Measurements from ENCODE around the gene KRT5.

- TF ChIP-seq, protein P1, sequence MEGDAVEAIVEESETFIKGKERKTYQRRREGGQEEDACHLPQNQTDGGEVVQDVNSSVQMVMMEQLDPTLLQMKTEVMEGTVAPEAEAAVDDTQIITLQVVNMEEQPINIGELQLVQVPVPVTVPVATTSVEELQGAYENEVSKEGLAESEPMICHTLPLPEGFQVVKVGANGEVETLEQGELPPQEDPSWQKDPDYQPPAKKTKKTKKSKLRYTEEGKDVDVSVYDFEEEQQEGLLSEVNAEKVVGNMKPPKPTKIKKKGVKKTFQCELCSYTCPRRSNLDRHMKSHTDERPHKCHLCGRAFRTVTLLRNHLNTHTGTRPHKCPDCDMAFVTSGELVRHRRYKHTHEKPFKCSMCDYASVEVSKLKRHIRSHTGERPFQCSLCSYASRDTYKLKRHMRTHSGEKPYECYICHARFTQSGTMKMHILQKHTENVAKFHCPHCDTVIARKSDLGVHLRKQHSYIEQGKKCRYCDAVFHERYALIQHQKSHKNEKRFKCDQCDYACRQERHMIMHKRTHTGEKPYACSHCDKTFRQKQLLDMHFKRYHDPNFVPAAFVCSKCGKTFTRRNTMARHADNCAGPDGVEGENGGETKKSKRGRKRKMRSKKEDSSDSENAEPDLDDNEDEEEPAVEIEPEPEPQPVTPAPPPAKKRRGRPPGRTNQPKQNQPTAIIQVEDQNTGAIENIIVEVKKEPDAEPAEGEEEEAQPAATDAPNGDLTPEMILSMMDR (IDR thresholded peaks at IDR 0.05): no peak
- no peak for TF ChIP-seq POLR2A (IDR thresholded peaks at IDR 0.05)
Measured at GRCh38 chr12:52533686-52534470, 13.7 kb upstream of the KRT5 start.
